Heart right ventricle (tissue), 16 donors: Measurements from ENCODE around the gene KIF9. TPM values are rescaled to one million over a fixed set of nuclear protein-coding genes. Genes with fewer than 3 reads are reported as not detected.

ENCODE experiments used
- ATAC-seq, 8 donors: fragments of 200-7000 bp; cut with Tn5 transposase; one replicate each; pipeline ENCODE4 v1.9.1; 2020; ENCODE audit warnings: mild to moderate bottlenecking in 8 of 8, moderate library complexity in 8 of 8, moderate number of reproducible peaks in 1 of 8
- DNase-seq, 2 donors: peaks; one replicate each; pipeline ENCODE4 v3.0.0-alpha.2; 2020
- H3K27ac ChIP-seq, 10 donors: fragments of 200-600 bp; sonication (generic) in 2 of 10; one replicate each; pipeline versions ENCODE4 v1.5.0 to v1.8.0; 2020 to 2022; ENCODE audit warnings: mild to moderate bottlenecking in 3 of 10
- H3K27me3 ChIP-seq, 7 donors: fragments of 200-600 bp; one replicate each; pipeline ENCODE4 v1.8.0; 2021 to 2022; ENCODE audit warnings: mild to moderate bottlenecking in 2 of 7
- H3K36me3 ChIP-seq, 9 donors: fragments of 200-600 bp; sonication (generic) in 1 of 9; one replicate each; pipeline versions ENCODE4 v1.5.0 to v1.8.0; 2020 to 2022; ENCODE audit warnings: mild to moderate bottlenecking in 2 of 9
- H3K4me1 ChIP-seq, 9 donors: fragments of 200-600 bp; sonication (generic) in 1 of 9; one replicate each; pipeline versions ENCODE4 v1.5.0 to v1.8.0; 2020 to 2022; ENCODE audit warnings: mild to moderate bottlenecking in 4 of 9
- H3K4me3 ChIP-seq, 10 donors: fragments of 200-600 bp; sonication (generic) in 2 of 10; one replicate each; pipeline versions ENCODE4 v1.5.0 to v1.8.0; 2020 to 2022; ENCODE audit warnings: mild to moderate bottlenecking in 7 of 10, moderate library complexity in 2 of 10
- H3K9me3 ChIP-seq, 11 donors: fragments of 200-600 bp in 10 of 11; sonication (generic) in 2 of 11; one replicate each; pipeline versions ENCODE4 v1.5.0 to v1.8.0; 2013 to 2022; ENCODE audit warnings: mild to moderate bottlenecking in 2 of 11, control low read depth in 1 of 11, moderate library complexity in 1 of 11
- WGBS, 2 donors: extraction: QIAGEN DNeasy Blood & Tissue Kit; methylation state at CpG; one replicate each; pipeline ENCODE4 v1.1.7; 2013; ENCODE audit warnings: inconsistent platforms in 1 of 2; 5-methylcytosine and 5-hydroxymethylcytosine counted together
- intact Hi-C, 10 donors: fragments of 100-400 bp; cut with DNase I; formaldehyde crosslinking; loops; one replicate each; pipeline versions ENCODE4 v1.11.1 to v1.14.2; 2022
- polyA plus RNA-seq, 2 donors: library from polyadenylated mRNA; stranded (reverse); fragments of 200-250 nt; gene quantifications; one replicate each; pipeline ENCODE4 v1.2.3, GENCODE V29; 2013
- total RNA-seq, 10 donors: library from RNA; stranded (reverse); fragmentation: NEBNext Ultra II Directional in 3 of 10; extraction: Animal tissue kit (Norgen Biotek cat#: 25700) in 3 of 10; gene quantifications; one replicate each; pipeline versions ENCODE4 v1.2.1 to v1.2.4, GENCODE V29; 2021 to 2023
- TF ChIP-seq, protein P1 (sequence below), 9 donors: fragments of 200-600 bp; sonication (generic) in 2 of 9; IDR thresholded peaks; one replicate each; pipeline versions ENCODE4 v1.5.0 to v1.8.0; 2021 to 2022; ENCODE audit warnings: antibody characterized with exemption in 9 of 9, mild to moderate bottlenecking in 5 of 9, moderate library complexity in 1 of 9
- donor health status: Arrhythmogenic right ventricular cardiomyopathy.
- donor health status: ischemic (EF 13 %, LVEDD 7.1; RV severe dilation, severe dysfunction).
- donor health status: healthy with polysubstance abuse.
- donor health status: DM: no; HTN: yes; CAD: no.
- donor health status: DM: no; HTN: no; CAD: no.
- donor health status: ischemic (EF 25% LVEDD 6.9; RV normal size, moderate dysfunction).
- donor health status: ischemic (EF 25% LVEDD 5.7; RV mildly dilated, moderate dysfunction).
- donor health status: healthy.
- donor health status: DM: yes; HTN: yes; CAD: no.
- donor health status: Ischemic cardiomyopathy.
- donor health status: ischemic (EF 35%, LVEDD 5.7; RV mildly dilated, moderate dysfunction).
- donor health status: nonischemic (EF 11% LVEDD 7.7; RV severe dilation, severe dysfunction).
- donor health status: DM: yes; HTN: yes; CAD: no.
- donor health status: PGD.
- donor health status: ischemic (EF 29% LVEDD 5.4; RV normal size, mild dysfunction).
- donor health status: nonischemic (EF 23%, LVEDD 6.1; RV moderate dilation, normal function).

The KIF9 gene
- total and polyA plus RNA-seq, 12 donors = 4.2 to 16.6 (median 8.5) TPM

DNA sequence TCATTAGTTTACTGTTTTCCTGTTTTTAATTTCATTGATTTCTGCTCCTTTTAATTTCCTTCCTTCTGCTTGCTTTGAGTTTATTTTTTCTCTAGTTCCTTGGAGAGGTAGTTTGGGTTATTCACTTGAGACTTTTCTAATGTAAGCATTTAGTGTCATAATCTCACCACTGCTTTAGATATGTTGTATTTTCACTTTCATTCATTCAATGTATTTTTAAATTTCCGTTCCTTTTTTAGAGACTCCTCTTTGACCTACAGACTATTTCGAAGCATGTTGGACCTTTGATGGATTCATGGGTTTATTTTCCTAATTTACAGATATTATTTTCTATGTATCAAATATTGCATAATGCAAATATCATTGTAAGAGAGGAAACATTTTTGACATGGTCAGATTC is 23.4 kb upstream of the KIF9 start:
- no peaks in the 10 kb centered on the region for H3K27me3 ChIP-seq
- TF ChIP-seq, protein P1, sequence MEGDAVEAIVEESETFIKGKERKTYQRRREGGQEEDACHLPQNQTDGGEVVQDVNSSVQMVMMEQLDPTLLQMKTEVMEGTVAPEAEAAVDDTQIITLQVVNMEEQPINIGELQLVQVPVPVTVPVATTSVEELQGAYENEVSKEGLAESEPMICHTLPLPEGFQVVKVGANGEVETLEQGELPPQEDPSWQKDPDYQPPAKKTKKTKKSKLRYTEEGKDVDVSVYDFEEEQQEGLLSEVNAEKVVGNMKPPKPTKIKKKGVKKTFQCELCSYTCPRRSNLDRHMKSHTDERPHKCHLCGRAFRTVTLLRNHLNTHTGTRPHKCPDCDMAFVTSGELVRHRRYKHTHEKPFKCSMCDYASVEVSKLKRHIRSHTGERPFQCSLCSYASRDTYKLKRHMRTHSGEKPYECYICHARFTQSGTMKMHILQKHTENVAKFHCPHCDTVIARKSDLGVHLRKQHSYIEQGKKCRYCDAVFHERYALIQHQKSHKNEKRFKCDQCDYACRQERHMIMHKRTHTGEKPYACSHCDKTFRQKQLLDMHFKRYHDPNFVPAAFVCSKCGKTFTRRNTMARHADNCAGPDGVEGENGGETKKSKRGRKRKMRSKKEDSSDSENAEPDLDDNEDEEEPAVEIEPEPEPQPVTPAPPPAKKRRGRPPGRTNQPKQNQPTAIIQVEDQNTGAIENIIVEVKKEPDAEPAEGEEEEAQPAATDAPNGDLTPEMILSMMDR (IDR thresholded peaks at IDR 0.05) = no peak
- no peak for DNase-seq
- H3K4me1 ChIP-seq = peaks cover 0 to 16% (median 0%) of the 10 kb centered on the region in 9 donors
- no peak for ATAC-seq
- WGBS, 2 donors = 79 to 81% methylated on average over 2 of the region's 2 CpGs
- H3K36me3 ChIP-seq = peaks cover 0 to 44% (median 8%) of the 10 kb centered on the region in 9 donors
- no peak overlapping the region for H3K4me3 ChIP-seq
- no peaks in the 10 kb centered on the region for H3K9me3 ChIP-seq
- H3K27ac ChIP-seq = no peak overlapping the region
- intact Hi-C loops = no loop called here

DNA sequence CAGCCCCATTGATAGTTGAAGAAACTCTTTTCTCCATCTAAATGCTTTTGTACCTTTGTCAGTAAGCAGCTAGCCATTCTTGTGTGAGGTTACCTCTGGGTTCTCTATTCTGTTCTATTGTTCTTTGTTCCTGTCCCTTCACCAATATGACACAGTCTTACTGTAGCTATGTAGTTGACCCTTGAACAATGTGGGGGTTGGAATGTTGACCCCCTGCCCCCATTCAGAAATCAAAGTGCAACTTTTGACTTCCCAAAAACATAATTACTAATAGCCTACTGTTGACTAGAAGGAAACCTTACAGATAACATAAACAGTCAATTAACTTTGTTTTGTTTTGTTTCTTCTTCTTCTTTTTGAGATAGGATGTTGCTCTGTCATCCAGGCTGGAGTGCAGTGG is 18.9 kb upstream of the KIF9 start:
- Histone ChIP-seq H3K27me3 (no peaks in the 10 kb centered on the region), H3K9me3 (no peaks in the 10 kb centered on the region), H3K36me3 (peaks cover 0 to 37% (median 8%) of the 10 kb centered on the region in 9 donors), H3K27ac (no peak overlapping the region), H3K4me3 (no peak overlapping the region), H3K4me1 (peaks cover 0 to 35% (median 5%) of the 10 kb centered on the region in 9 donors)
- intact Hi-C loops = no loop called here
- no peak for ATAC-seq
- TF ChIP-seq, protein P1 (IDR thresholded peaks at IDR 0.05) = no peak
- DNase-seq = no peak

DNA sequence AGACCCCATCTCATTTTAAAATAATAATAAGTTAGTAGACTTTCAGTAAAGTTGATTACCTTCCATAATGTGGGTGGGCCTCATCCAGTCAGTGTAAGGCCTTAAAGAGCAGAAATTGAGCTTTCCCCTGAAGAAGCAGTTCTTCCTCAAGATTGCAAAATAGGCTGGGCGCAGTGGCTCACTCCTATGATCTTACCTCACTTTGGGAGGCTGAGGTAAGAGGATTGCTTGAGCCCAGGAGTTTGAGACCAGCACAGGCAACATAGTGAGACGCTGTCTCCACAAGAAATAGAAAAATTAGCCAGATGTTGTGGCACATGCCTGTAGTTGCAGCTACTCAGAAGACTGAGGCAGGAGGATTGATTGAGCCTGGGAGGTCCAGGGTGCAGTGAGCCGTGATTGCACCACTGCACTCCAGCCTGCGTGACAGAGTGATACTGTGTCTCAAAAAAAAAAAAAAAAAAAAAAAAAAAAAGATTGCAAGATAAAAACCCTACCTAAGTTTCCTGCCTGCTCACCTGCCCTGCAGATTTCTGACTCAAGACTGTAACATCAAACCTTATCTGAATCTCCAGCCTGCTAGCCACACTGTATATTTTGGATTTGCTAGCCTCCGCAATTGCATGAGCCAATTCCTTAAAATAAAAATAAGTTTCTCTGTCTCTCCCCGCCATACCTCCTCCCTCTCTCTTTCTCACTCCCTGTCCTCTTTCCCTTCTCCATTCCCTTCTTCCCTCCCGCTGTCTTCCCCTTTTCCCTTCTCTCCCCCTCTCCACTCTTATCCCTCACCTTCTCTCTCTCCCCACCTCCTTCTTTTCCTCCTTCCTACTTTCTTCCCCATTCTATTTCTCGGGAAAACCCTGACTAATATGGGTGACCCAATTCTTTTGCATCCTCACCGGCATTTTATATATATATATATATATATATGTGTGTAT is 17.1 kb upstream of the KIF9 start:
- TF ChIP-seq, protein P1 (IDR thresholded peaks at IDR 0.05) = no peak
- ATAC-seq = no peak

DNA sequence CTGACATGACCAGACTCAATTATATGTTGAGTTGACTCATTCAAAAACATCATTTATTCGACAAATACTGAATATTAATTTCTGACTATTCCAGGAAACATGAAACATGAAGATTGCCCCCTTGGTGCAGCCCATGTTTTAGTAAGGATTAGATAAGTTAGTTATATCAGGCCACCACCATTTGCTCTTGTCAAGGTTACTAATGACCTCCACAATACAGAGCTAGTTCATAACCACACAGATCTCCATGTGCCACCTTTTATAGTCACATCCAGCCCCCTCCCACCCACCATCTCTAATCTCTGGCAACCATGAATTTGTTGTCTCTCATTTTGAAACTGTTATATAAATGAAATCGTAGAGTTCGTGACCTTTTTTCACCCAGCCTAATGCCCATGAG is 15.8 kb upstream of the KIF9 start:
- no peaks in the 10 kb centered on the region for H3K27me3 ChIP-seq
- TF ChIP-seq, protein P1 (IDR thresholded peaks at IDR 0.05) = no peak
- ATAC-seq (no peak), DNase-seq (no peak)
- peaks cover 0 to 38% (median 8%) of the 10 kb centered on the region in 9 donors for H3K36me3 ChIP-seq
- WGBS, 2 donors = 98% methylated on average over 3 of the region's 3 CpGs
- no peak overlapping the region for H3K27ac ChIP-seq
- peaks cover 0 to 44% (median 12%) of the 10 kb centered on the region in 9 donors for H3K4me1 ChIP-seq
- H3K9me3 ChIP-seq = no peaks in the 10 kb centered on the region
- intact Hi-C loops = no loop called here
- H3K4me3 ChIP-seq = no peak overlapping the region

More for the DNA sequence above, 17.1 kb upstream of the KIF9 start:
- no peaks in the 10 kb centered on the region for H3K27me3 ChIP-seq
- no peaks in the 10 kb centered on the region for H3K9me3 ChIP-seq
- no peak overlapping the region for H3K4me3 ChIP-seq
- DNase-seq = no peak
- peaks cover 0 to 42% (median 8%) of the 10 kb centered on the region in 9 donors for H3K36me3 ChIP-seq
- intact Hi-C loops = no loop called here
- peaks cover 0 to 35% (median 12%) of the 10 kb centered on the region in 9 donors for H3K4me1 ChIP-seq
- WGBS, 2 donors = 94 to 95% methylated on average over 9 of the region's 9 CpGs
- H3K27ac ChIP-seq = no peak overlapping the region
